Measurements from ENCODE around the gene PRR5. TPM values are rescaled to one million over a fixed set of nuclear protein-coding genes. Genes with fewer than 3 reads are reported as not detected.

PRR5 gene
- total and polyA plus RNA-seq, 2 experiments from 2014 or later = 15.3 to 31.4 TPM

DNA sequence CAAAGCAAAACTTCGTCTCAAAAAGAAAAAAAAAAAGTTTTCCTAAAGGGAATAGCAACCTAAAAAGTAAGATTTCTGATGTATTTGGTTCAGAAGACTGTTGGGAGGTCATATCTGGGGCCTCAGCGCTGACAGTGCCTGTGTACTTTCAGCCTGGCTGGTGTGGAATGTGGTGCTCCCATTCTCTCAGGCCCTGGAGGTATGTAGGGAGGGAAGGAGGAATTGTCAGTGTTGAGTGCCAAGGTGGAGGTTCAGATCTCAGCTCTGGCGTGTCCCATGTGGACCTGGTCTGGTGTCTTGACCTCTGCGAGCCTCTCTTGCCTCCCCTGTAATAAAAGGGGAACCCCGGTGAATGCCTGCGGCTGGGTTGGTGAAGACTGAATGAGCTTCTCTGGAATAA, 22.4 kb downstream of the PRR5 start:
- Histone ChIP-seq H3K36me3 (ENCODE audit: insufficient read depth) (no peaks in the 10 kb centered on the region), H3K4me3 (no peak overlapping the region), H3K4me1 (ENCODE audit: insufficient read depth) (no peaks in the 10 kb centered on the region; the same call in 1 of the 2 replicates), H3F3A (replicated peaks; ENCODE audit: low read depth) (no peaks in the 10 kb centered on the region), H4K20me1 (replicated peaks; ENCODE audit: insufficient read depth) (no peaks in the 10 kb centered on the region), H3K27me3 (ENCODE audit: insufficient read depth) (no peaks in the 10 kb centered on the region), H3K79me2 (replicated peaks; ENCODE audit: insufficient read depth) (no peaks in the 10 kb centered on the region), H3K27ac (ENCODE audit: low read depth) (no peak overlapping the region), H3K9me2 (ENCODE audit: insufficient read depth) (no peaks in the 10 kb centered on the region), H3K4me2 (no peak overlapping the region), H2AFZ (no peak overlapping the region)
- ATAC-seq (no peak), DNase-seq (ENCODE audit: low spot score) (no peak)
- Mint-ChIP-seq H3K4me1 (peaks cover 17% of the 10 kb centered on the region), H3K9me3 (no peaks in the 10 kb centered on the region), H3K36me3 (ENCODE audit: low read depth) (no peaks in the 10 kb centered on the region; the same call in 2 of the 3 replicates), H3K27me3 (ENCODE audit: insufficient read depth, low read depth, poor library complexity) (peaks cover 2% of the 10 kb centered on the region), H3K4me3 (no peak overlapping the region), H3K27ac (no peak overlapping the region)
- TF ChIP-seq CREB1 (CRISPR knock-in tag; IDR thresholded peaks at IDR 0.05; ENCODE audit: low read depth) = no peak
- no peak for TF ChIP-seq ZNF114 (CRISPR knock-in tag; IDR thresholded peaks at IDR 0.05)
- TF ChIP-seq ETS1 (IDR thresholded peaks at IDR 0.05) = no peak
- no peak for TF ChIP-seq ZNF331 (CRISPR knock-in tag; IDR thresholded peaks at IDR 0.05; ENCODE audit: low read depth)
- TF ChIP-seq EZH2 (IDR thresholded peaks at IDR 0.05; ENCODE audit: low read depth, unreplicated experiment) = no peak

GRCh38 chr22:44724859-44725258, 22.9 kb downstream of the PRR5 start:
- DNase-seq (ENCODE audit: low spot score) (no peak), ATAC-seq (no peak)
- Histone ChIP-seq H2AFZ (no peak overlapping the region), H3K27ac (ENCODE audit: low read depth) (no peak overlapping the region), H3K4me3 (no peak overlapping the region), H3K9me2 (ENCODE audit: insufficient read depth) (no peaks in the 10 kb centered on the region), H3K79me2 (replicated peaks; ENCODE audit: insufficient read depth) (no peaks in the 10 kb centered on the region), H4K20me1 (replicated peaks; ENCODE audit: insufficient read depth) (no peaks in the 10 kb centered on the region), H3F3A (replicated peaks; ENCODE audit: low read depth) (no peaks in the 10 kb centered on the region), H3K36me3 (ENCODE audit: insufficient read depth) (no peaks in the 10 kb centered on the region), H3K4me2 (no peak overlapping the region), H3K4me1 (ENCODE audit: insufficient read depth) (no peaks in the 10 kb centered on the region; the same call in 1 of the 2 replicates), H3K27me3 (ENCODE audit: insufficient read depth) (no peaks in the 10 kb centered on the region)
- H3K36me3 Mint-ChIP-seq (ENCODE audit: low read depth) = no peaks in the 10 kb centered on the region; the same call in 2 of the 3 replicates
- no peak overlapping the region for H3K4me3 Mint-ChIP-seq
- peaks cover 2% of the 10 kb centered on the region for H3K27me3 Mint-ChIP-seq (ENCODE audit: insufficient read depth, low read depth, poor library complexity)
- peaks cover 17% of the 10 kb centered on the region for H3K4me1 Mint-ChIP-seq
- H3K27ac Mint-ChIP-seq = no peak overlapping the region
- no peaks in the 10 kb centered on the region for H3K9me3 Mint-ChIP-seq
- no peak for TF ChIP-seq ZNF462 (CRISPR knock-in tag; IDR thresholded peaks at IDR 0.05)
- TF ChIP-seq NANOG (IDR thresholded peaks at IDR 0.05; ENCODE audit: borderline replicate concordance) = no peak
- no peak for TF ChIP-seq STAT1 (IDR thresholded peaks at IDR 0.05; ENCODE audit: unreplicated experiment)
- no peak for TF ChIP-seq EZH2 (IDR thresholded peaks at IDR 0.05; ENCODE audit: low read depth, unreplicated experiment)
- TF ChIP-seq ZNF114 (CRISPR knock-in tag; IDR thresholded peaks at IDR 0.05) = no peak
- no peak for TF ChIP-seq ETS1 (IDR thresholded peaks at IDR 0.05)
- no peak for TF ChIP-seq JUNB (IDR thresholded peaks at IDR 0.05; ENCODE audit: unreplicated experiment)
- TF ChIP-seq ZNF331 (CRISPR knock-in tag; IDR thresholded peaks at IDR 0.05; ENCODE audit: low read depth) = no peak
- TF ChIP-seq EZH2phosphoT487 (IDR thresholded peaks at IDR 0.05; ENCODE audit: unreplicated experiment) = no peak
- TF ChIP-seq, protein P1, sequence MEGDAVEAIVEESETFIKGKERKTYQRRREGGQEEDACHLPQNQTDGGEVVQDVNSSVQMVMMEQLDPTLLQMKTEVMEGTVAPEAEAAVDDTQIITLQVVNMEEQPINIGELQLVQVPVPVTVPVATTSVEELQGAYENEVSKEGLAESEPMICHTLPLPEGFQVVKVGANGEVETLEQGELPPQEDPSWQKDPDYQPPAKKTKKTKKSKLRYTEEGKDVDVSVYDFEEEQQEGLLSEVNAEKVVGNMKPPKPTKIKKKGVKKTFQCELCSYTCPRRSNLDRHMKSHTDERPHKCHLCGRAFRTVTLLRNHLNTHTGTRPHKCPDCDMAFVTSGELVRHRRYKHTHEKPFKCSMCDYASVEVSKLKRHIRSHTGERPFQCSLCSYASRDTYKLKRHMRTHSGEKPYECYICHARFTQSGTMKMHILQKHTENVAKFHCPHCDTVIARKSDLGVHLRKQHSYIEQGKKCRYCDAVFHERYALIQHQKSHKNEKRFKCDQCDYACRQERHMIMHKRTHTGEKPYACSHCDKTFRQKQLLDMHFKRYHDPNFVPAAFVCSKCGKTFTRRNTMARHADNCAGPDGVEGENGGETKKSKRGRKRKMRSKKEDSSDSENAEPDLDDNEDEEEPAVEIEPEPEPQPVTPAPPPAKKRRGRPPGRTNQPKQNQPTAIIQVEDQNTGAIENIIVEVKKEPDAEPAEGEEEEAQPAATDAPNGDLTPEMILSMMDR (conservative IDR thresholded peaks at IDR 0.05; ENCODE audit: low read depth in 2 of 2) = no peak
- TF ChIP-seq POLR2AphosphoS5 (IDR thresholded peaks at IDR 0.05; ENCODE audit: low read depth) = no peak
- no peak for TF ChIP-seq CREB1 (CRISPR knock-in tag; IDR thresholded peaks at IDR 0.05; ENCODE audit: low read depth)

Measured in GM23338 (cell line).